Ovary (tissue), 9 donors: ENCODE measurements around the gene SRSF3. TPM values are rescaled to one million over a fixed set of nuclear protein-coding genes. Genes with fewer than 3 reads are reported as not detected.

ENCODE experiments used
- DNase-seq, 5 donors: peaks; one replicate each; pipeline ENCODE4 v3.0.0-alpha.2; 2019 to 2020
- H3K27ac ChIP-seq, 2 donors: fragments of 200-600 bp; one replicate each; pipeline versions ENCODE4 v1.5.1 to v1.8.0; 2019 to 2022
- H3K27me3 ChIP-seq: fragments of 200-600 bp; one replicate; pipeline ENCODE4 v1.8.0; 2022
- H3K36me3 ChIP-seq: fragments of 200-600 bp; sonication (generic); one replicate; pipeline ENCODE4 v1.5.1; 2019
- H3K4me1 ChIP-seq: one replicate; pipeline ENCODE4 v1.8.1; 2013; ENCODE audit warnings: mild to moderate bottlenecking, moderate library complexity; ENCODE audit not compliant: insufficient read depth
- H3K4me3 ChIP-seq: fragments of 200-600 bp; sonication (generic); one replicate; pipeline ENCODE4 v1.5.1; 2017
- H3K9me3 ChIP-seq, 2 donors: fragments of 200-600 bp in 1 of 2; sonication (generic) in 1 of 2; one replicate each; pipeline versions ENCODE4 v1.5.1 to v1.8.1; 2013 to 2019; ENCODE audit warnings: mild to moderate bottlenecking in 1 of 2, moderate library complexity in 1 of 2
- EP300 ChIP-seq: sonication (generic); formaldehyde crosslinking; IDR thresholded peaks from one replicate; pipeline ENCODE4 v1.6.1; 2017; ENCODE audit warnings: antibody characterized with exemption
- POLR2A ChIP-seq: fragments of 450-650 bp; IDR thresholded peaks from one replicate; pipeline ENCODE4 v1.6.1; 2017; ENCODE audit warnings: antibody characterized with exemption, mild to moderate bottlenecking, moderate library complexity
- WGBS, 3 donors: extraction: QIAGEN DNeasy Blood & Tissue Kit in 1 of 3; methylation state at CpG; one replicate each; pipeline versions ENCODE4 v1.1.5 to v1.1.7; 2013 to 2017; 5-methylcytosine and 5-hydroxymethylcytosine counted together
- intact Hi-C, 4 donors: fragments of 100-400 bp; cut with DNase I; formaldehyde crosslinking; loops; one replicate each; pipeline versions ENCODE4 v1.11.0 to v1.15.1; 2022 to 2023
- polyA plus RNA-seq, 2 donors: library from polyadenylated mRNA; stranded (reverse); fragments of 200-250 nt in 1 of 2; fragments of 350-450 nt in 1 of 2; fragmentation: Illumina TruSeq in 1 of 2; extraction: RNeasy Lipid Tissue Mini Kit (QIAGEN cat#74804) in 1 of 2; gene quantifications; one replicate each; pipeline ENCODE4 v1.2.3, GENCODE V29; 2013 to 2014
- total RNA-seq, 7 donors: library from RNA; depleted of rRNA in 2 of 7; stranded (reverse); fragments of >200 nt in 2 of 7; fragmentation: NEBNext Ultra II Directional in 3 of 7; extraction: Animal tissue kit (Norgen Biotek cat#: 25700) in 3 of 7; gene quantifications; one replicate each; pipeline versions ENCODE4 v1.1.0 to v1.2.4, GENCODE V29; 2016 to 2023
- TF ChIP-seq, protein P1 (sequence below), 3 donors: fragments of 450-650 bp in 2 of 3; fragments of 200-600 bp in 1 of 3; IDR thresholded peaks; one replicate each; pipeline versions ENCODE4 v1.5.1 to v1.8.0; 2016 to 2022; ENCODE audit warnings: antibody characterized with exemption in 3 of 3, mild to moderate bottlenecking in 1 of 3
- donor health status: DM: no; HTN: no; CAD: no; lungs with moderate emphysema.
- donor health status: DM: no; HTN: no; CAD: no.
- donor health status: Bipolar disorder and iron deficiency.
- donor health status: DM: yes; HTN: yes; CAD: no.
- donor health status: DM: no; HTN: no; CAD: no.
- donor health status: DM: yes; HTN: yes; CAD: no.

SRSF3 gene
- total and polyA plus RNA-seq, 9 donors: 146 to 345 (median 279) TPM

DNA sequence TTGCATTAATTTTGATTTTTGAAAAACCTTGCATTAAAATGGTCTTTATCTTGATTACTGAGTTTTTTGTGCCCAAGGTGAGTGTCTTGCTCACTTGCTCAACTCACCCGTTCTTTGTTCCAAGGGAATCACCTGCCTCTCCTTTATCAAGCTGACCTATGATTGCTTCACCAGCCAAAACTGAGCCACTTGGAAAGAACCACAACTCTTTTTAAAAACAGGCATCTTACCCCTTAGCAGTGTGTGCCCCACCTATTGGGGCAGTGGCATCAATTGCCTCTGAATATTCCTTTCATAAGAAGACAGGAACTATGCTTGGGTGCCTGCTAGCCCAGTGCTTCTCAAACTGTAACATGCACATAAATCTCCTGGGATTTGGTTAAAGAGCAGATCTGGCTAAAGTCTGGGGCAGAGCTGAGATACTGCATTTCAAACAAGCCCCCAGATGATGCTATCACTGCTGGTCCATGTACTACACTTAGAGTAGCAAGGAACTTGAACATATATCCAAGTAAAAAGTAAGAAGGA lies 43.6 kb upstream of the SRSF3 start:
- Histone ChIP-seq H3K4me1 (no peaks in the 10 kb centered on the region), H3K9me3 (no peaks in the 10 kb centered on the region), H3K27ac (no peak overlapping the region), H3K36me3 (no peaks in the 10 kb centered on the region), H3K4me3 (no peak overlapping the region), H3K27me3 (no peaks in the 10 kb centered on the region)
- WGBS, 3 donors: 77 to 86% (median 79%) methylated on average over 1 of the region's 1 CpG
- TF ChIP-seq EP300 (no peak), POLR2A (no peak)
- TF ChIP-seq, protein P1, sequence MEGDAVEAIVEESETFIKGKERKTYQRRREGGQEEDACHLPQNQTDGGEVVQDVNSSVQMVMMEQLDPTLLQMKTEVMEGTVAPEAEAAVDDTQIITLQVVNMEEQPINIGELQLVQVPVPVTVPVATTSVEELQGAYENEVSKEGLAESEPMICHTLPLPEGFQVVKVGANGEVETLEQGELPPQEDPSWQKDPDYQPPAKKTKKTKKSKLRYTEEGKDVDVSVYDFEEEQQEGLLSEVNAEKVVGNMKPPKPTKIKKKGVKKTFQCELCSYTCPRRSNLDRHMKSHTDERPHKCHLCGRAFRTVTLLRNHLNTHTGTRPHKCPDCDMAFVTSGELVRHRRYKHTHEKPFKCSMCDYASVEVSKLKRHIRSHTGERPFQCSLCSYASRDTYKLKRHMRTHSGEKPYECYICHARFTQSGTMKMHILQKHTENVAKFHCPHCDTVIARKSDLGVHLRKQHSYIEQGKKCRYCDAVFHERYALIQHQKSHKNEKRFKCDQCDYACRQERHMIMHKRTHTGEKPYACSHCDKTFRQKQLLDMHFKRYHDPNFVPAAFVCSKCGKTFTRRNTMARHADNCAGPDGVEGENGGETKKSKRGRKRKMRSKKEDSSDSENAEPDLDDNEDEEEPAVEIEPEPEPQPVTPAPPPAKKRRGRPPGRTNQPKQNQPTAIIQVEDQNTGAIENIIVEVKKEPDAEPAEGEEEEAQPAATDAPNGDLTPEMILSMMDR (IDR thresholded peaks at IDR 0.05): no peak
- DNase-seq: no peak
- intact Hi-C loops: no loop called here

DNA sequence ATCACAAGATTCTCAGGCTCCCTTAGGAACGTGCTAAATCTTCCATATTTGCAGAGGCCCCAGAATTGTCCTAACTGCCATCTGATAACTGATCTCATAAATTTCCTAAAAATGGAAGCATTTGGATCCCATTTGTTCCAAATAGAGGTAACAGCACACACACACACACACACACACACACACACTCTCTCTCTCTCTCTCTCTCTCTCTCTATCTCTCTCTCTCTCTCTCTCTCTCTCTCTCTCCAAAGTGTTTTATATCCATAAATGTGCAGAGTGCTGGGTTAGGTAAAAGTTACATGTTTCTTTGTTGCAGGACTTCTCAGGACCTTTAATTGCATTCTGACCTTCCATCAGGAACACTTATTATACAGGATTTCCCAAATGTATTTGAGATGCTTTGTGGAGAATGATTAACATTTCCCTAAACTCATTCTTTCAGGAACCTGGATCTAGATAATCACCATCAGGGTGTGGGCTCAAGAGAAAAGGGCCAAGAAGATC lies 38.4 kb upstream of the SRSF3 start:
- Histone ChIP-seq H3K36me3 (no peaks in the 10 kb centered on the region), H3K4me3 (no peak overlapping the region), H3K9me3 (no peaks in the 10 kb centered on the region), H3K4me1 (no peaks in the 10 kb centered on the region), H3K27ac (no peak overlapping the region), H3K27me3 (no peaks in the 10 kb centered on the region)
- WGBS, 3 donors: 43 to 67% (median 62%) methylated on average over 1 of the region's 1 CpG
- intact Hi-C loops: no loop called here
- TF ChIP-seq EP300 (no peak), POLR2A (no peak)
- no peak for DNase-seq

DNA sequence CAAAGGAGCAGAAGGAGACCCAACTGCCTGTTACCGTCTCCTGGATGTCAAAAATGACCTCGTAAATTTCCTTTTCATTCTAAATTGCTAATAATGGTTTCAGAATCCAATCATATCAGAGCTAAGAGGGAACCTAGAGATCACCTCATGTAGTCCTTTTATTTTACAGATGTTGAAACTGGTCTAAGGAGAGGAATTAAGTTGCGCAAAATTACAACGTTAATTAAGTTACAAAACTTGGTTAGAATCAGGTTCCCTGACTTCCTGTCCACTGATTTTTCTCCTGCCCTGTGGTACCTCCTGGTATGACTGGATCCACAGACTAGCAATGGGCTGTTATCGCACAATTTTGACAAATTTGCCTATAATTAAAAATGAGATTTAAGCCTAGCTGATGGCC lies 37.9 kb upstream of the SRSF3 start:
- no peaks in the 10 kb centered on the region for H3K9me3 ChIP-seq
- H3K27ac ChIP-seq: no peak overlapping the region
- H3K4me3 ChIP-seq: no peak overlapping the region
- WGBS, 3 donors: 89 to 95% (median 94%) methylated on average over 5 of the region's 5 CpGs
- no peaks in the 10 kb centered on the region for H3K4me1 ChIP-seq
- TF ChIP-seq EP300 (no peak), POLR2A (no peak)
- TF ChIP-seq, protein P1 (IDR thresholded peaks at IDR 0.05): no peak
- intact Hi-C loops: no loop called here
- H3K27me3 ChIP-seq: no peaks in the 10 kb centered on the region
- no peak for DNase-seq
- H3K36me3 ChIP-seq: no peaks in the 10 kb centered on the region

DNA sequence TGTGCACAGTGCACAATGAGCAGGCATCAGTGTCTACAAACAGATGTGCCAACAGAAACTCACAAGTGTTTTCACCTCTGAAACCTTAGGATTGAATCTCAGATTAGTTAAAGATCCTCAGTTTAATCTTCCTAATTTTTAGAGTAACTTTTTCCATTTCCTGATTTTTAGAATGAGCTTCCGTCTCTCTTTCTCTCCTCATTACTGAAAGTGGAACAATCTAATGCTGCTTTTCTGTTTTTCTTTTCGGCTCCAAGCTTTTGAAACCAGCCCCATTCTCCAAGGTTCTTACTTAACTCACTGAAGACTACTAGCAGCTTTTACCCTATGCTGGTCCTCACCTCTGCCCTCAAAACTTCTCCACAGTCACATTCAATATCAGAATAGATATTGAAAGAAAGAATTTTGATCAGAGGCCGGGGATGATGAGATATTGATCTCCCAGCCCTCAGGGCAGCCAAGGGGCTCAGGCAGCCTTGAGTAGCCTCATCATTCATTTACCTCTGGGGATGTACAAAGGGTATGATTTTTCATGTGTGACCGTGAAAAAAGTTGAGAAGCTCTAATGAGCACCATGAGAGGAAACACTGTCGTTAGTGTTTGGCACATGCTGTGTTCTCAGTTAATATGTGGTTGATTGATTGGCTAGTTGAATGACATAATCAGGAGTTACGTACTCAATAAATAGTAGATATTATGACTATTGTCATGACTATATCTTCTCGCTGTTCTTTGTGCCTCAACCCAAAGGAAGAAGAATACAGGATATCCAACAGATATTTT lies 35.0 kb upstream of the SRSF3 start:
- DNase-seq: no peak
- no peak for TF ChIP-seq EP300
- TF ChIP-seq, protein P1 (IDR thresholded peaks at IDR 0.05): no peak
- no peak for TF ChIP-seq POLR2A
- WGBS, 3 donors: 61 to 63% (median 61%) methylated on average over 7 of the region's 7 CpGs
- no peaks in the 10 kb centered on the region for H3K4me1 ChIP-seq
- H3K4me3 ChIP-seq: no peak overlapping the region
- no peaks in the 10 kb centered on the region for H3K9me3 ChIP-seq
- no peaks in the 10 kb centered on the region for H3K27me3 ChIP-seq
- H3K27ac ChIP-seq: no peak overlapping the region
- H3K36me3 ChIP-seq: no peaks in the 10 kb centered on the region
- intact Hi-C loops: no loop called here

DNA sequence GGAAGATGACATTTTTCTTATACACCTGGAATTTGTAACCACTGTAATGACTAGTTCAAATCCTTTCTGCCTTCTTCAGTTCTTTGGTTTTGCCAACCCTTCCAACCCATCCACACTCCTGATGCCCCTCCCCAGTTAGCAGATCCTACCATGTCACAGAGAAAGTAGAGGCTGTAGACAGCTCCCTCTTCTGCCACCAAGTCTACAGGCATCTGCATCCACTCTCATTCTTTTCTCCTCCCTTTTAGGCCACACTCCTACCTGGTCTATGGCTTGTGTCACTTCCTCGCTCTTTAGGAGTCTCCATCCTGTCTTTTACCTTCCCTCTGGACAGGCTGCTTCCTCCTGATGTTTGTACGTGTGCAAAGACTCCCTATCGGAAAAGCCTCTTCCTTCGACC lies 33.3 kb upstream of the SRSF3 start:
- no peak overlapping the region for H3K27ac ChIP-seq
- intact Hi-C loops: no loop called here
- WGBS, 3 donors: 86 to 94% (median 92%) methylated on average over 4 of the region's 4 CpGs
- TF ChIP-seq, protein P1 (IDR thresholded peaks at IDR 0.05): no peak
- TF ChIP-seq EP300: no peak
- TF ChIP-seq POLR2A: no peak
- H3K27me3 ChIP-seq: no peaks in the 10 kb centered on the region
- DNase-seq: no peak
- no peaks in the 10 kb centered on the region for H3K4me1 ChIP-seq
- no peaks in the 10 kb centered on the region for H3K36me3 ChIP-seq
- H3K4me3 ChIP-seq: no peak overlapping the region
- H3K9me3 ChIP-seq: no peaks in the 10 kb centered on the region
